Gastroesophageal sphincter (tissue), 4 donors: ENCODE results near the gene AGBL3. TPM values are rescaled to one million over a fixed set of nuclear protein-coding genes. Genes with fewer than 3 reads are reported as not detected.
"Not testable (repeated sequence)": the region's sequence is repeated elsewhere in the genome, so short reads cannot be mapped to it uniquely, and the experiment has no call there.

Source experiments
- ATAC-seq: fragments of 150-250 bp; one replicate; pipeline ENCODE4 v1.9.1; 2016; ENCODE audit warnings: mild to moderate bottlenecking, moderate library complexity
- H3K27ac ChIP-seq, 4 donors: fragments of 200-600 bp; sonication (generic) in 3 of 4; 1 replicate in 3 of 4; 2 replicates in 1 of 4; pipeline ENCODE4 v1.5.1; 2016 to 2019
- H3K27me3 ChIP-seq: fragments of 200-600 bp; sonication (generic); one replicate; pipeline ENCODE4 v1.5.1; 2019
- H3K36me3 ChIP-seq, 2 donors: fragments of 200-600 bp; sonication (generic); one replicate each; pipeline ENCODE4 v1.5.1; 2019; ENCODE audit warnings: control low read depth in 1 of 2
- H3K4me1 ChIP-seq, 3 donors: fragments of 200-600 bp; sonication (generic); 1 replicate in 2 of 3; 2 replicates in 1 of 3; pipeline ENCODE4 v1.5.1; 2016 to 2019; ENCODE audit warnings: control low read depth in 2 of 3
- H3K4me3 ChIP-seq, 2 donors: fragments of 200-600 bp; sonication (generic); one replicate each; pipeline ENCODE4 v1.5.1; 2019; ENCODE audit warnings: mild to moderate bottlenecking in 1 of 2, moderate library complexity in 1 of 2
- H3K9me3 ChIP-seq, 3 donors: fragments of 200-600 bp; sonication (generic); one replicate each; pipeline ENCODE4 v1.5.1; 2017 to 2019; ENCODE audit warnings: control low read depth in 2 of 3
- EP300 ChIP-seq: sonication (generic); formaldehyde crosslinking; IDR thresholded peaks from one replicate; pipeline ENCODE4 v1.6.1; 2017; ENCODE audit warnings: antibody characterized with exemption, mild to moderate bottlenecking
- POLR2A ChIP-seq, 2 donors: fragments of 450-650 bp; IDR thresholded peaks; one replicate each; pipeline ENCODE4 v1.6.1; 2017; ENCODE audit warnings: antibody characterized with exemption in 2 of 2, mild to moderate bottlenecking in 2 of 2, moderate library complexity in 1 of 2
- POLR2AphosphoS5 ChIP-seq: sonication (generic); formaldehyde crosslinking; IDR thresholded peaks from one replicate; pipeline ENCODE4 v1.6.1; 2017; ENCODE audit warnings: antibody characterized with exemption
- WGBS, 2 donors: methylation state at CpG; one replicate each; pipeline ENCODE4 v1.1.5; 2018; ENCODE audit warnings: low coverage in 1 of 2; 5-methylcytosine and 5-hydroxymethylcytosine counted together
- total RNA-seq, 4 donors: library from RNA; depleted of rRNA; stranded (reverse); fragments of >200 nt; gene quantifications; one replicate each; pipeline ENCODE4 v1.1.0, GENCODE V29; 2016
- TF ChIP-seq, protein P1 (sequence below), 4 experiments: fragments of 200-600 bp in 2 of 4; fragments of 450-650 bp in 2 of 4; sonication (generic) in 1 of 4; IDR thresholded peaks; one replicate each; pipeline ENCODE4 v1.5.1; 2017 to 2019; ENCODE audit warnings: antibody characterized with exemption in 4 of 4, mild to moderate bottlenecking in 2 of 4, moderate library complexity in 2 of 4

AGBL3 gene
- total RNA-seq, 4 donors from 2014 or later = 0.30 to 5.6 (median 3.1) TPM

DNA sequence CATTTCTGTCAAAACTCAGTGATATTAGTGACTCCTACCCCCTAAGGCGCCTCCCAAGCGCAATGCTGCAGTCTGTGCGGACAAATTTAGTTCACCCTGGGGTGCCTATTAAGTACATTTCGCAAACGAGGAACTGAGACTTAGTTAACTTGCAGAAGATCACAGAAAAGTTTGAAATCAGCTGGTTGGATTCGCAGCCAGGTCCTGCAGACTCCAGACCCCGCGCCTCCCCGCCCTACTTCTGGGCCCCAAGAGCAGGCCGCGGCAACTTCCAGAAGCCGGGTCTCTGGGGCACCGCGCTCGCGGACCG lies 183.6 kb downstream of the AGBL3 start:
- Histone ChIP-seq H3K27ac (peak overlapping the region; percentile 68 to 98 (median 94)), H3K36me3 (peaks cover 0 to 39% of the 10 kb centered on the region in 2 donors)
- WGBS, 2 donors = 5% methylated on average over 3 of the region's 17 CpGs; no CpG with 5 or more reads in 1 of the 2 donors

DNA sequence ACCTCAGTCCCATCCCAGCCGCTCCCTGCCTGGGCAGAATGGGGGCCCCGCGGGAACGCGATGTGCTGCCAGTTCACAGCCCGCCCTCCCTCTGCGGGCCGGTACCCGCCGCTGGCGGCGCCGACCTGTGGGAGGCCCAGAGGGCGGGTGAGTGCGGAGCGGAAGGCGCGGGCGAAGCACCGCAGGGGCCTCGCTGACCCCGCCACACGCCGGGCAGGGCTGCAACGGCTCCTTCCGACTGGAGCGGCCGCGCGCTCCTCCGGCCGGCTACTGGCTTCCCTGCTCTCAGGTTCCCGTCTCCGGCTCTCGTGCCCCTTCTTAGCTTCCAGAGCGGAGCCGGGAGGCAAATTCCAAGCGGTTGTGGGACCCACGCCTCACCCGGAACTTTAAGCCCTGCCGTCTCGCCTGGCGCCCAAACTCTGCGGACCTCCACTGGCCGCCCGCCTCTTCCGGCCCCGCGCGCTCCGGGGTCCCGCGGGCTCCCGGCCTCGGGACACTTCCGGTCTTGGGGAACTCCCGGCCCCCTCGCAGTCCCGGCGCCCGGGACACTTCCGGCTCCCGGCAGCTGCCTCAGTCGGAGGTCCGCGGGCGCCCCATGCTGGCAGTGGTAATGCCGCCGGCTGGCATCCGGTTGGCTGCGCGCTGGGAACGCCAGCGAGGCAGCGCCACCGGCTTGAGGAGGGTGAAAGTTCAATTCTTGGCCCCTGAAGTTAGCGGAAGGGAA lies 184.1 kb downstream of the AGBL3 start, which contains the start of gene CYREN:
Gene CYREN (minus strand): TSS at position 434 of the 724 bp plus-strand sequence. CDS start 1,785 bp downstream, outside the sequence.
- no CpG with 5 or more reads among the region's 77 CpGs for WGBS, 2 donors
- peaks cover 0 to 34% of the 10 kb centered on the region in 2 donors for H3K36me3 ChIP-seq
- peak within 1 kb of the TSS; percentile 68 to 98 (median 94) for H3K27ac ChIP-seq
- H3K4me3 ChIP-seq = peak within 1 kb of the TSS; percentile 67 to 78
- TF ChIP-seq, protein P1, sequence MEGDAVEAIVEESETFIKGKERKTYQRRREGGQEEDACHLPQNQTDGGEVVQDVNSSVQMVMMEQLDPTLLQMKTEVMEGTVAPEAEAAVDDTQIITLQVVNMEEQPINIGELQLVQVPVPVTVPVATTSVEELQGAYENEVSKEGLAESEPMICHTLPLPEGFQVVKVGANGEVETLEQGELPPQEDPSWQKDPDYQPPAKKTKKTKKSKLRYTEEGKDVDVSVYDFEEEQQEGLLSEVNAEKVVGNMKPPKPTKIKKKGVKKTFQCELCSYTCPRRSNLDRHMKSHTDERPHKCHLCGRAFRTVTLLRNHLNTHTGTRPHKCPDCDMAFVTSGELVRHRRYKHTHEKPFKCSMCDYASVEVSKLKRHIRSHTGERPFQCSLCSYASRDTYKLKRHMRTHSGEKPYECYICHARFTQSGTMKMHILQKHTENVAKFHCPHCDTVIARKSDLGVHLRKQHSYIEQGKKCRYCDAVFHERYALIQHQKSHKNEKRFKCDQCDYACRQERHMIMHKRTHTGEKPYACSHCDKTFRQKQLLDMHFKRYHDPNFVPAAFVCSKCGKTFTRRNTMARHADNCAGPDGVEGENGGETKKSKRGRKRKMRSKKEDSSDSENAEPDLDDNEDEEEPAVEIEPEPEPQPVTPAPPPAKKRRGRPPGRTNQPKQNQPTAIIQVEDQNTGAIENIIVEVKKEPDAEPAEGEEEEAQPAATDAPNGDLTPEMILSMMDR (IDR thresholded peaks at IDR 0.05) = peak; percentile 56 to 91 (median 72)
- TF ChIP-seq POLR2A (IDR thresholded peaks at IDR 0.05) (peak; percentile 60 to 65), EP300 (no peak), POLR2AphosphoS5 (peak; percentile 69)
- peaks cover 3 to 62% (median 27%) of the 10 kb centered on the region in 3 donors for H3K4me1 ChIP-seq
- ATAC-seq = peak; percentile 94
- no peaks in the 10 kb centered on the region for H3K9me3 ChIP-seq
- no peaks in the 10 kb centered on the region for H3K27me3 ChIP-seq

More for the DNA sequence above, 183.6 kb downstream of the AGBL3 start:
- TF ChIP-seq, protein P1 (IDR thresholded peaks at IDR 0.05) = no peak
- no peak for TF ChIP-seq POLR2A (IDR thresholded peaks at IDR 0.05)
- TF ChIP-seq POLR2AphosphoS5 = no peak
- no peak for TF ChIP-seq EP300
- H3K4me3 ChIP-seq = peak overlapping the region; percentile 67 to 78
- H3K9me3 ChIP-seq = no peaks in the 10 kb centered on the region
- no peaks in the 10 kb centered on the region for H3K27me3 ChIP-seq
- H3K4me1 ChIP-seq = peaks cover 3 to 67% (median 27%) of the 10 kb centered on the region in 3 donors
- ATAC-seq = no peak

DNA sequence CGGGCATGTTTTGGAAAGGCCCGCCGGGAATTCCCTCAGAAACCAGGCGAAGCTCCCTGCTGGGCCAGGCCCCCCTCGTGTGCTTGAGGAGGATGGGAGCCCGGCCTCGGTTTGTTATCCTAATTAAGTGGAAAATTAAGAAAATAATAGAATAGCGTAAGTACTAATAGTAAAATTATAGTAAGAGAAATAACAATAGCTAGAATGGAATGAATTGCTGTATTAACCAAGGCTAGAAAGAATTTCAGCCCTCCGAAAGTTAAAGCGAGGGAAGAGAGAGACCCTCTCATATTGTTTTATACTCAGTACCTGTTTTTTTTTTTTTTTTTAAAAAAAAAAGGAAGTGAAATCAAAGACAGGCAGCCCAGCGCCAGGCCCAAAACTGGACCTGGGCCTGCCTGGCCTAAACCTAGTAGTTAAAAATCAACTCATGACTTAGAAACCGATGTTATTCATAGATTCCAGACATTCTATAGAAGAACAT lies 184.7 kb downstream of the AGBL3 start:
- not testable (repeated sequence) for H3K27me3 ChIP-seq, H3K9me3 ChIP-seq, ATAC-seq
- peak overlapping the region; percentile 67 to 78 for H3K4me3 ChIP-seq
- 18 to 26% methylated on average over 5 to 11 of the region's 12 CpGs for WGBS, 2 donors
- peaks cover 0 to 28% of the 10 kb centered on the region in 2 donors for H3K36me3 ChIP-seq
- H3K27ac ChIP-seq = peak overlapping the region; percentile 68 to 98 (median 94)
- peaks cover 3 to 56% (median 27%) of the 10 kb centered on the region in 3 donors for H3K4me1 ChIP-seq

DNA sequence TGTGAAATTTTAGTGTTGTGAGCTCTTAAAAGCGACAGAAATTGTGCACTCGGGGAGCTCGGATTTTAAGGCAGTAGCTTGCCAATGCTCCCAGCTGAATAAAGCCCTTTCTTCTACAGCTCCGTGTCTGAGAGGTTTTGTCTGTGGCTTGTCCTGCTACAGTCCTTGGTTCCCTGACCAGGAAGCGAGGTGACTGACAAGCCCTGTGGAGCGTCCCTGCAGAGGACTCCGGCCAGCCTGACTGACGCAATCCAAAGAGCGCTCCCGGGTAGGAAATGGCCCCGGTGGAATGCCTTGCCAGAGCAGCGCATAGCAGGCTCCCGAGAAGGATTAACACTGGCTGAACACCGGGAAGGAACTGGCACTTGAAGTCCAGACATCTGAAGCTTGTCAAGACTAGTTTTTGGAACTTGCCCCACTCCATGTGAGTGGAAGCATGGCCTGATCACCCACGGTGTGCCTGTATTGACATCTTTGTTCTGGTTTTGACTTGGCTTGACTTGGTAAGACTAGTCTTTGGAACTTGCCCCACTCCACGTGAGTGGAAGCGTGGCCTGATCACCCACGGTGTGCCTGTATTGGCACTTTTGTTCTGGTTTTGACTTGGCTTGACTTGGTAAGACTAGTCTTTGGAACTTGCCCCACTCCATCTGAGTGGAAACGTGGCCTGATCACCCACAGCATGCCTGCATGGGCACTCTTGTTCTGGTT lies 185.4 kb downstream of the AGBL3 start:
- peak overlapping the region; percentile 68 to 98 (median 94) for H3K27ac ChIP-seq
- H3K4me1 ChIP-seq = peaks cover 3 to 49% (median 27%) of the 10 kb centered on the region in 3 donors
- not testable (repeated sequence) for H3K9me3 ChIP-seq, H3K27me3 ChIP-seq
- peak overlapping the region in 1 of 2 donors; percentile 78 for H3K4me3 ChIP-seq
- H3K36me3 ChIP-seq = peaks cover 0 to 21% of the 10 kb centered on the region in 2 donors
- WGBS, 2 donors = 65 to 82% methylated on average over 2 to 3 of the region's 19 CpGs
- TF ChIP-seq POLR2AphosphoS5 = peak; percentile 39
- peak; percentile 52 for ATAC-seq

DNA sequence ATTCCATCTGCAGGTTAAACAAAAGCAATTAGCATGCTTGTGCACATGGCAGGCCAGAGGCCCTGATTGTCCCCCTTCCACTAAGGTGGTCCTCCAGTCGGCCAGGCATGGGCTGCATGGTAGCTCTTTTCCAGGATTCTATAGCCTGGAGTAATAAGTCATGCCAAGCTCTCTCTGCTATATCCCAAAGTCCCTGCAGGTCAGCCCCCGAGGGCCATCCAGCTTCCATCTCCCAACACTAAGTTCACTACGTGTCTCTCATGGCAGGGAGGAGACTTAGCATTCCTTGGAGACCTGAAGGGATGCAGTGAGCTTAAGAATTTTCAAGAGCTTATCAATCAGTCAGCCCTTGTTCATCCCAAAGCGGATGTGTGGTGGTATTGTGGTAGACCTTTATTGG lies 187.6 kb downstream of the AGBL3 start:
- H3K4me3 ChIP-seq, H3K27ac ChIP-seq, ATAC-seq, H3K9me3 ChIP-seq, H3K36me3 ChIP-seq, H3K27me3 ChIP-seq: not testable (repeated sequence)
- 88 to 92% methylated on average over 2 to 4 of the region's 4 CpGs for WGBS, 2 donors
- H3K4me1 ChIP-seq = peaks cover 2 to 27% (median 14%) of the 10 kb centered on the region in 3 donors

DNA sequence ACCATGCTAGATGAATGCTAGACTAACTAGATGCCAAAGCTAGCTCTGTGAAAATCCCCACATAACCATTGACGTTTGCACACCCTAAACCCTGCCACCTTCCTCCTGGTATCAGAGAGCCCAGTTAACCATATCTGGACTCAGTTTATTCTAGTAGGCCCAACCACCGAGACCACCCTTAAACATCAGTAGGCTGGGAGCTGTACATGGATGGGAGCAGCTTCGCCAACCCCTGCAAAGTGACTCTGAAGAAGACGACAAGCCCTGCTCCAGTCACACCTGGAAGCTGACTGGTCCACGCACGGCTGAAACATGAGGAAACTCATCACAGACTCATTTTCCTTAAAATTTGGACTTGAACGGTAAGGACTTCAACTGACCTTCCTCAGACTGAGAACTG lies 188.6 kb downstream of the AGBL3 start:
- TF ChIP-seq EP300 (no peak), POLR2AphosphoS5 (no peak), POLR2A (IDR thresholded peaks at IDR 0.05) (no peak)
- TF ChIP-seq, protein P1 (IDR thresholded peaks at IDR 0.05) = no peak
- WGBS, 2 donors = 85 to 91% methylated on average over 4 of the region's 7 CpGs
- Histone ChIP-seq H3K9me3 (peaks cover 0 to 8% (median 0%) of the 10 kb centered on the region in 3 donors), H3K27ac (no peak overlapping the region), H3K36me3 (peaks cover 0 to 8% of the 10 kb centered on the region in 2 donors), H3K27me3 (no peaks in the 10 kb centered on the region), H3K4me1 (peaks cover 0 to 17% (median 6%) of the 10 kb centered on the region in 3 donors), H3K4me3 (no peak overlapping the region)
- ATAC-seq = no peak
